CD4-positive, alpha-beta T cell treated with Interleukin-17A for 1 hour (primary cell): ENCODE measurements around the gene GOLGA8B.
"Not testable (repeated sequence)": the region's sequence is repeated elsewhere in the genome, so short reads cannot be mapped to it uniquely, and the experiment has no call there.

ENCODE experiments used
- DNase-seq: peaks from one replicate; pipeline ENCODE4 v3.0.0-alpha.2; 2020

GOLGA8B gene

GRCh38 chr15:34583399-34584329 is at the start of gene GOLGA8B:
Gene GOLGA8B (minus strand): TSS chr15:34583651. CDS start chr15:34535912, 47,739 bp downstream.
- DNase-seq: peak; percentile 83

- DNase-seq: not testable (repeated sequence)
Observed at GRCh38 chr15:34633165-34633564, 49.7 kb upstream of the GOLGA8B start.

- DNase-seq: no peak
Observed at GRCh38 chr15:34628577-34629152, 45.2 kb upstream of the GOLGA8B start.

- no peak for DNase-seq
Observed at GRCh38 chr15:34625007-34625406, 41.6 kb upstream of the GOLGA8B start.

GRCh38 chr15:34621675-34622074 is 38.2 kb upstream of the GOLGA8B start:
- DNase-seq: peak; percentile 3

GRCh38 chr15:34620814-34621213 is 37.4 kb upstream of the GOLGA8B start:
- no peak for DNase-seq

GRCh38 chr15:34620142-34620541 is 36.7 kb upstream of the GOLGA8B start:
- no peak for DNase-seq

- DNase-seq: no peak
Observed at GRCh38 chr15:34619151-34619550, 35.7 kb upstream of the GOLGA8B start.

- DNase-seq: no peak
Observed at GRCh38 chr15:34618073-34618472, 34.6 kb upstream of the GOLGA8B start.

GRCh38 chr15:34616613-34617012 is 33.2 kb upstream of the GOLGA8B start:
- DNase-seq: no peak

- DNase-seq: no peak
Observed at GRCh38 chr15:34613997-34614396, 30.5 kb upstream of the GOLGA8B start.

GRCh38 chr15:34613301-34613700 is 29.9 kb upstream of the GOLGA8B start:
- no peak for DNase-seq

GRCh38 chr15:34610354-34610753 is 26.9 kb upstream of the GOLGA8B start:
- peak; percentile 14 for DNase-seq

- no peak for DNase-seq
Observed at GRCh38 chr15:34609102-34610057, 25.9 kb upstream of the GOLGA8B start.

- no peak for DNase-seq
Observed at GRCh38 chr15:34608517-34608916, 25.1 kb upstream of the GOLGA8B start.

GRCh38 chr15:34607832-34608231 is 24.4 kb upstream of the GOLGA8B start:
- DNase-seq: no peak

GRCh38 chr15:34606545-34606944 is 23.1 kb upstream of the GOLGA8B start:
- no peak for DNase-seq

GRCh38 chr15:34606131-34606530 is 22.7 kb upstream of the GOLGA8B start:
- DNase-seq: no peak

GRCh38 chr15:34603095-34603494 is 19.6 kb upstream of the GOLGA8B start:
- DNase-seq: no peak

- DNase-seq: no peak
Observed at GRCh38 chr15:34600923-34601322, 17.5 kb upstream of the GOLGA8B start.

- DNase-seq: no peak
Observed at GRCh38 chr15:34598799-34599585, 15.5 kb upstream of the GOLGA8B start.

GRCh38 chr15:34597316-34597715 is 13.9 kb upstream of the GOLGA8B start:
- no peak for DNase-seq
